ENCODE results near the gene ACIN1. TPM values are rescaled to one million over a fixed set of nuclear protein-coding genes. Genes with fewer than 3 reads are reported as not detected.
A peak's percentile ranks its signal among the peaks of the same experiment; 100 is the strongest.

Gene ACIN1
- total and polyA plus RNA-seq, 2 of the 13 experiments (the other 11 are each of a cell fraction or from before 2014, with no cell fraction given), result 165 to 183 TPM

GRCh38 chr14:23094666-23095195 is at the start of gene ACIN1 (continued):
- peak; percentile 96 for TF ChIP-seq PREB (CRISPR knock-in tag; IDR thresholded peaks at IDR 0.05)
- peak; percentile 99 for TF ChIP-seq NRL (CRISPR knock-in tag; IDR thresholded peaks at IDR 0.05; ENCODE audit: borderline replicate concordance)
- TF ChIP-seq RFX1 (IDR thresholded peaks at IDR 0.05), result no peak; the same call in 1 of the 2 replicates
- no peak for TF ChIP-seq CBX2 (IDR thresholded peaks at IDR 0.05; ENCODE audit: low read depth, low read length)
- TF ChIP-seq CBX2 (CRISPR knock-in tag; IDR thresholded peaks at IDR 0.05; ENCODE audit: low read depth), result peak; percentile 91; the same call in 1 of the 2 replicates
- peak; percentile 100 for TF ChIP-seq RBFOX2 (IDR thresholded peaks at IDR 0.05; ENCODE audit: low read depth, low read length)
- TF ChIP-seq ZSCAN22 (CRISPR knock-in tag; IDR thresholded peaks at IDR 0.05), result peak; percentile 82; the same call in 1 of the 2 replicates
- TF ChIP-seq FOXA3 (CRISPR knock-in tag; IDR thresholded peaks at IDR 0.05), result no peak; the same call in 1 of the 2 replicates
- no peak; the same call in none of the 2 replicates for TF ChIP-seq ZBTB7A (CRISPR knock-in tag; IDR thresholded peaks at IDR 0.05)
- no peak for TF ChIP-seq SRF (IDR thresholded peaks at IDR 0.05; ENCODE audit: low read depth, low read length)
- no peak; the same call in 1 of the 2 replicates for TF ChIP-seq CC2D1A (CRISPR knock-in tag; IDR thresholded peaks at IDR 0.05)
- TF ChIP-seq ZFP1 (CRISPR knock-in tag; IDR thresholded peaks at IDR 0.05), result peak; percentile 55; the same call in 1 of the 2 replicates
- TF ChIP-seq HDAC6 (IDR thresholded peaks at IDR 0.05; ENCODE audit: low read depth, low read length), result no peak
- peak; percentile 84 for TF ChIP-seq HIC2 (CRISPR knock-in tag; IDR thresholded peaks at IDR 0.05; ENCODE audit: low read depth)
- no peak for TF ChIP-seq MNT (IDR thresholded peaks at IDR 0.05)
- TF ChIP-seq KDM4B (CRISPR knock-in tag; IDR thresholded peaks at IDR 0.05), result peak; percentile 89; the same call in 1 of the 2 replicates
- peak; percentile 86 for TF ChIP-seq ZNF292 (CRISPR knock-in tag; IDR thresholded peaks at IDR 0.05; ENCODE audit: borderline replicate concordance, low read depth)
- no peak for TF ChIP-seq ARNT (IDR thresholded peaks at IDR 0.05)
- no peak for TF ChIP-seq TCF7 (IDR thresholded peaks at IDR 0.05; ENCODE audit: low read depth)
- TF ChIP-seq ZNF20 (CRISPR knock-in tag; IDR thresholded peaks at IDR 0.05), result peak; percentile 84; the same call in 1 of the 2 replicates
- peak; percentile 66; the same call in 1 of the 2 replicates for TF ChIP-seq RFXANK (CRISPR knock-in tag; IDR thresholded peaks at IDR 0.05)
- TF ChIP-seq ZNF580 (CRISPR knock-in tag; IDR thresholded peaks at IDR 0.05; ENCODE audit: borderline replicate concordance, low read depth), result peak; percentile 94
- peak; percentile 92; the same call in 1 of the 2 replicates for TF ChIP-seq ZNF367 (CRISPR knock-in tag; IDR thresholded peaks at IDR 0.05; ENCODE audit: borderline replicate concordance)
- TF ChIP-seq ZFP91 (CRISPR knock-in tag; IDR thresholded peaks at IDR 0.05; ENCODE audit: borderline replicate concordance), result peak; percentile 98
- peak; percentile 96 for TF ChIP-seq ETV6 (CRISPR knock-in tag; conservative IDR thresholded peaks at IDR 0.05)
- TF ChIP-seq ZNF777 (CRISPR knock-in tag; IDR thresholded peaks at IDR 0.05), result peak; percentile 97

Data from HepG2 (cell line).